ENCODE data around the gene LCLAT1. TPM values are rescaled to one million over a fixed set of nuclear protein-coding genes. Genes with fewer than 3 reads are reported as not detected.

The LCLAT1 gene
- total and polyA plus RNA-seq, 12 donors, result 8.0 to 56.4 (median 42.7) TPM

- 88 to 94% methylated on average over 2 of the region's 2 CpGs for WGBS, 2 donors
- no peaks in the 10 kb centered on the region for H3K36me3 ChIP-seq
- H3K9me3 ChIP-seq, result peaks cover 0 to 4% (median 0%) of the 10 kb centered on the region in 11 donors
- no peaks in the 10 kb centered on the region for H3K27me3 ChIP-seq
- no peak overlapping the region for H3K4me3 ChIP-seq
- no peak overlapping the region for H3K27ac ChIP-seq
- no peak for TF ChIP-seq CTCF (IDR thresholded peaks at IDR 0.05)
- DNase-seq (no peak), ATAC-seq (no peak)
- intact Hi-C loops (cut with DNase I), result loop anchor here in 1 of 10 donors (5.0 kb wide), 1 partner anchor 59 kb away; no protein-coding TSS in a partner anchor
- peaks cover 0 to 36% (median 19%) of the 10 kb centered on the region in 9 donors for H3K4me1 ChIP-seq
Observed at GRCh38 chr2:30628341-30628740, 181.3 kb downstream of the LCLAT1 start.

DNA sequence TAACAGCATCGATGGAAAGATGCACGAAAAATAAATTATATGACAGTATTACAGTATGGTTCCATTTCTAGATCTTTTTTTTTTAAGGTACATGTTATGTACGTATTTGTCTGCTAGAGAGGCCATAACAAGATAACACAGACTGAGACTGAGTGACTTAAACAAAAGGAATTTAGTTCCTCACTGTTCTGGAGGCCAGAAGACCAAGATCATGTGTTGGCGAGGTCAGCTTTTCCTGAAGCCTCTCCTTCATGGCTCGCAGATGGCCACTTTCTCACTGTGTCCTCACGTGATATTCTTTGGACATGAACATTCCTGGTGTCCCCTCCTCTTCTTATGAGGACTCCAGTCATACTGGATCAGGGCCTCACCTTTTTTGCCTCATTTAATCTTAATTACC lies 182.8 kb downstream of the LCLAT1 start:
- peaks cover 0 to 36% (median 19%) of the 10 kb centered on the region in 9 donors for H3K4me1 ChIP-seq
- no peak overlapping the region for H3K4me3 ChIP-seq
- H3K27me3 ChIP-seq, result no peaks in the 10 kb centered on the region
- DNase-seq (no peak), ATAC-seq (no peak)
- no peak overlapping the region for H3K27ac ChIP-seq
- no peak for TF ChIP-seq CTCF (IDR thresholded peaks at IDR 0.05)
- H3K36me3 ChIP-seq, result no peaks in the 10 kb centered on the region
- H3K9me3 ChIP-seq, result no peaks in the 10 kb centered on the region
- WGBS, 2 donors, result 91 to 93% methylated on average over 6 of the region's 6 CpGs
- intact Hi-C loops (cut with DNase I), result loop anchor here in 1 of 10 donors (5.0 kb wide), 1 partner anchor 57 kb away; no protein-coding TSS in a partner anchor

DNA sequence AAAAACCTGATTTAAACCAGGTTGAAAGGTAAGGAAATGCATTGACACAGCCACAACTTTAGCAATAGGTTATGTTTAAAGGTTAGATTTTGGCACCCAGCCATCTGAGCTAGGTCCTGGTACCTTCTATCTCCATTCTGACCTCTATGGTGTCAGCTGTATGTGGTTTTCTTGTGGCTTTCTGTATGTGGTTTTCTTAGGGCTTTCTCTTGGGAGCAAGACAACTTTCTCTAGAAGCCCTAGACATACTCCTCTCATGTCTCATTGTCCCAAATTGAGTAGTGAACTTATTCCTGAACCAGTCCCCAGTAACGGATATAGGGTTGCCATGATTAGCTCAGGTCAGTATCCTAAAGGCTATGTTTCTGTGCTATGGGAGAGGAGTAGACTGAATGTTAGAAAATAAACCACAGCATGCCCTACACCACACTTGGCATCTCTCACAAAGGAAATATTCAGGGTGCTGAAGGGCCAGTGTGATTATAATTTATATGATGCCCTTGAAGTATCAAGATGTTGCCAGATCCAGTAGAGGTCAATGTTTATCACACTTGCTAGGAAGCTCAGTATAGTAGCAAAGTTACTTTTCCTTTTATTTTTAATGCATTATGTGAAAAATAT lies 184.1 kb downstream of the LCLAT1 start:
- no peaks in the 10 kb centered on the region for H3K9me3 ChIP-seq
- WGBS, 2 donors, result 24 to 30% methylated on average over 1 of the region's 1 CpG
- no peak for TF ChIP-seq CTCF (IDR thresholded peaks at IDR 0.05)
- ATAC-seq (peak in 3 of 8 donors; percentile 39 to 56 (median 44)), DNase-seq (no peak)
- H3K4me1 ChIP-seq, result peaks cover 0 to 27% (median 12%) of the 10 kb centered on the region in 9 donors
- H3K27me3 ChIP-seq, result no peaks in the 10 kb centered on the region
- H3K4me3 ChIP-seq, result no peak overlapping the region
- intact Hi-C loops (cut with DNase I), result no loop called here
- no peak overlapping the region for H3K27ac ChIP-seq
- no peaks in the 10 kb centered on the region for H3K36me3 ChIP-seq

DNA sequence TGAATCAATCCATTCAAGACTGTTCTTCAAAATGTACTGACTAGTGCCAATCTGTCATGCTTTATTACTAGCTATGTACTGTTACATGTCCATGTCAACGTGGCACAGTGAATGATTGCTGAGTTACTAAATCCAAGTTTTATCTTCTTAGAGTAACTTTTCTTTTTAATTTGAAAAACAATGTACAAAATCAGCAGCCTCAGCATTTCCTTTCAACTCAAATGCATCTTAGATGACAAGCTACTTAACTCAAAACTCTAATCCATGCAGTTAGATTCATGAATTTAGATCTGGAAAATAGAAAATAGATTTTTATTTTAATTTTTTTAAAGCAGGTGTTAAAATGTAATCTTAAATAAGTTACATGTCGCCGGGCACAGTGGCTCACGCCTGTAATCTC lies 186.0 kb downstream of the LCLAT1 start:
- intact Hi-C loops (cut with DNase I), result no loop called here
- DNase-seq (no peak), ATAC-seq (no peak)
- Histone ChIP-seq H3K9me3 (no peaks in the 10 kb centered on the region), H3K27ac (no peak overlapping the region), H3K36me3 (no peaks in the 10 kb centered on the region), H3K4me1 (peaks cover 0 to 19% (median 10%) of the 10 kb centered on the region in 9 donors), H3K4me3 (no peak overlapping the region), H3K27me3 (no peaks in the 10 kb centered on the region)
- WGBS, 2 donors, result 86 to 91% methylated on average over 4 of the region's 4 CpGs
- TF ChIP-seq CTCF (IDR thresholded peaks at IDR 0.05), result no peak

Measured in heart right ventricle (tissue), 16 donors.